Esophagus muscularis mucosa (tissue), 4 donors: ENCODE data around the gene SIGLEC11.

Experiments
- CTCF ChIP-seq, 3 experiments: fragments of 200-600 bp in 2 of 3; fragments of 450-650 bp in 1 of 3; sonication (generic) in 2 of 3; IDR thresholded peaks; one replicate each; pipeline ENCODE4 v1.5.1; 2017 to 2019; ENCODE audit warnings: antibody characterized with exemption in 3 of 3, mild to moderate bottlenecking in 2 of 3, moderate library complexity in 1 of 3
- EP300 ChIP-seq: sonication (generic); formaldehyde crosslinking; IDR thresholded peaks from one replicate; pipeline ENCODE4 v1.6.1; 2017; ENCODE audit warnings: antibody characterized with exemption
- POLR2A ChIP-seq: fragments of 450-650 bp; IDR thresholded peaks from one replicate; pipeline ENCODE4 v1.6.1; 2017; ENCODE audit warnings: antibody characterized with exemption, moderate library complexity, mild to moderate bottlenecking, low read depth
- POLR2AphosphoS5 ChIP-seq, 2 donors: sonication (generic); formaldehyde crosslinking; IDR thresholded peaks; one replicate each; pipeline ENCODE4 v1.6.1; 2017; ENCODE audit warnings: antibody characterized with exemption in 2 of 2

- no peak for TF ChIP-seq POLR2AphosphoS5 (IDR thresholded peaks at IDR 0.05)
- no peak for TF ChIP-seq CTCF (IDR thresholded peaks at IDR 0.05)
- no peak for TF ChIP-seq POLR2A
- TF ChIP-seq EP300: no peak
These were observed 27.3 kb downstream of the SIGLEC11 start for GRCh38 chr19:49933643-49934042.
